ENCODE results near the gene RIPOR2. TPM values are rescaled to one million over a fixed set of nuclear protein-coding genes. Genes with fewer than 3 reads are reported as not detected.
"Not testable (repeated sequence)": the region's sequence is repeated elsewhere in the genome, so short reads cannot be mapped to it uniquely, and the experiment has no call there.

Gene RIPOR2
- total RNA-seq, 1 donor from 2014 or later, result 17.0 TPM

DNA sequence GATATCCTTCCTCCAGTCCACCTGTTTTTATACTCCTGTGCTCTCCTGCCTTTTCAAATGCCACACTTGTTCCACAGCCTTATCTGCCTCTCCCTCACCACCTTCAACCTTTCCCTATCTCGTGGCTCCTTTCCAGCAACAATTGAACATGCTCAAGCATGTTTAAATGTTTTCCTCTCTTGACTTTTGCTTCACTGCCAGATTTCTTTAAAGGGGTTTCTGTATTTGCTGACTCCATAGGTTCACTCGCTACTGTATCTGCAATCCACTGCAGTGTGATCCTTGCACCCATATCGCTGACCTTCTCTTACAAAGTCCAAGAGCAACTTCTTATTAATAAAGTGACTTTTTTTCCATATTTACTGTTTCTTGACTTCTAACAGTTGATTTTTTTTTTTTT lies 172.2 kb downstream of the RIPOR2 start:
- ATAC-seq (no peak), DNase-seq (ENCODE audit: low spot score) (no peak)
- intact Hi-C loops (cut with DNase I), result no loop called here

DNA sequence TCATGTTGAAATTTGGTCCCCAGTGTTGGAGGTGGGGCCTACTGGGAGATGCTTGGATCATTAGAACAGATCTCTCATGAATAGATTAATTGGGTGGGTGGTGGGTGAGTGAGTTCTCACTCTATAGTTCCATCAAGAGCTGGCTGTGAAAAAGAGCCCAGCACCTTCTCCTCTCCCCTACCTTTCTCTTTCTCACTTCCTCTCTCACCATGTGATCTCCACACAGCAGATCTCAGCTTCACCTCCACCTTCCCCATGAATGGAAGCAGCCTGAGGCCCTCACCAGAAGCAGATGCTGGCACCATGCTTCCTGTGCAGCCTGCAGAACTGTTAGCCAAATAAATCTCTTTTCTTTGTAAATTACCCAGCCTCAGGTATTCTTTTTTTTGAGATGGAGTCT lies 173.9 kb downstream of the RIPOR2 start:
- ATAC-seq (no peak), DNase-seq (ENCODE audit: low spot score) (no peak)
- intact Hi-C loops (cut with DNase I), result no loop called here

DNA sequence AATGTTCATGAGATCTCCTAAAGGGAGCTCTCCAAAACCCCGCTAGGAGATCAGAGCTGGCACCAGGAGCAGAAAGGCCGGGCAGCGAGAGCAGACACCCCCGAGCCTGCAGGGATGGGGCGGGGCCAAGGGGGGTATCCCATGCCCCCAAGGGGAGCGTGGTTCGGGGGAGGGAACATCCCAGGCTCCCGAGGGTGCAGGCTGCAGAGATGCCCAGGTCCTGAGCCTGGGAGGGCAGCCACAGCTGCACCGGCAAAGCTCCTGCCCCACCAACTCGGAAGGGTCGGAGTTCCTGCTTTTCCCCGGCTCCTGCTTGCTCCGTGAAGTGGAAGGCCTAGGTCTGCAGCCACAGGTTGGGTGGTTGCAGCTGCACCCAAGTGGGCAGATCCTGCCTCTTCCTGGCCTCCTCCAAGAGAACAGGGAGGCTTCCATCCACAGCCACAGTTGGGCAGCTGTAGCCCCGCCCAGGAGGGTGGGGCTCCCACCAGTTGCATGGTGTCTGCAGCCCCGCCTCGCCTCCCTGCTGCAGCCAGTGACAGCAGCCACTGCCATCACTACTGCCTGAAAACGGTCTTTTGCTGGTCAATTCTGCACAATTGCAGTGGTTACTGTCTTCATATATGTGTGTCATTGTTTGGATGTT lies 174.4 kb downstream of the RIPOR2 start:
- intact Hi-C loops (cut with DNase I), result no loop called here
- peak; percentile 24 for ATAC-seq
- DNase-seq (ENCODE audit: low spot score), result no peak

DNA sequence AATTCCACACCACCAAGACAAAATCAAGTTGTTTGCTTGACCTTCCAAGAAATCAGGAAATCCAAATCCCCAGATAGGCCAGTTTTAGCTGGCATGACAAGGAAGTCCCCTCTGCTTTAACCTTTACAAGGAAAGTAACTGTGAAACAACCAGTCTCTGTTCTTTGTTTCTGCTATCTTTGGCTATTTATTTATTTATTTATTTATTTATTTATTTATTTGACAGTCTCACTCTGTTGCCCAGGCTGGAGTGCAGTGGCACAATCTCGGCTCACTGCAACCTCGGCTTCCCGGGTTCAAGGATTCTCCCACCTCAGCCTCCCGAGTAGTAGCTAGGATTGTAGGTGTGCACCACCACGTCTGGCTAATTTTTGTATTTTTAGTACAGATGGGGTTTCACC lies 175.6 kb downstream of the RIPOR2 start:
- ATAC-seq (no peak), DNase-seq (ENCODE audit: low spot score) (no peak)
- intact Hi-C loops (cut with DNase I), result no loop called here

DNA sequence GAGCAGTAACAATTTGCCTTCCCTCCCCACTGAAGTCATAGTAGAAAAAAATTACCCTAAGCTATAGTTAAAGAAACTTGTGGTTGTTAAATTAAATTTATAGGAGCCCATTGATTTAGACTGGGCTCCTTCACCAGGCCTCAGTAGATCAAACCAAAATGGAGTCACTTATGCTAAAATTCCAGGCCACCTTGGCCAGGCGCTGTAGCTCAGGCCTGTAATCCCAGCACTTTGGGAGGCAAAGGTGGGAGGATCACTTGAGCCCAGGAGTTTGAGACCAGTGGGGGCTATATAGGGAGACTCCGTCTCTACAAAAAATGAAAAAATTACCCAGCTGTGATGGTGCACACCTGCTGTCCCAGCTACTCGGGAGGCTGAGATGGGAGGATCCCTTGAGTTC lies 176.0 kb downstream of the RIPOR2 start:
- ATAC-seq, result no peak
- no peak for DNase-seq (ENCODE audit: low spot score)
- intact Hi-C loops (cut with DNase I), result no loop called here

DNA sequence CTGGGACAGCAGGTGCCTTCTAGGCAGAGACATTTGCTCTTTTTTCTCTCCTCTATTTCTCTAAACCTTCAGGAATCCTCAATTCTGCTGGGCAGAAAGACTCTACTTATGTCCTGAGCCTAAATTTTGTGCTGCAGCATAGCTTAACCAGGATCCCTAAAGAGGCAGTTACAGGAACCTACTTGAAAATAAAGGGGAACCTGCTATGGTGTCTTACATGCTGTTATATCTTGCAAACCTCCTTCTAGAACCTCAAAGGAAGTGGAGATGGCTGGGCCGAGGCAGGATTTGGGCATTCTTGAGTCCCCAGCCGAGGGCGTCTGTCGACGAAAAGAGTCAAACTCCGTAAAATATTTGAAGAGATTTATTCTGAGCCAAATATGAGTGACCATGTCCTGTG lies 178.1 kb downstream of the RIPOR2 start:
- no peak for DNase-seq (ENCODE audit: low spot score)
- ATAC-seq, result no peak
- intact Hi-C loops (cut with DNase I), result no loop called here

DNA sequence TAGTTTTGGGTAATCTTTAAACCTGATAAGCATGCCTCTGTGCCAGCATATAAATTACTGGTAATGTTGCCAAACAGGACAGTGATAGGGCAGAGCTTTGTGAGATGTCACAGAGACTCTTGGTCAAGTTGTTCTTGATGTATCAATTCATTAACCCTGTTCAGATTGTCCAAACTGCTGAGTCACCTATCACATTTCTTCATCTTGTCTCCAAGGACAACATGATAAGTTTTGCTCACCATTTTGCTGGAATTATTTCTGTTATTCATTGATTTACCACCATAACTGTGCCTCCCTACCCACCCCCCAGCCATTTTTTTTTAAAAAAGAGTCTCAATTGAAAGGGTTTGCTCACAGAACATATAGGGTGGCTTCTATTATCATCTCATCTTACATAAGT lies 180.5 kb downstream of the RIPOR2 start:
- ATAC-seq (no peak), DNase-seq (ENCODE audit: low spot score) (no peak)
- intact Hi-C loops (cut with DNase I), result no loop called here

DNA sequence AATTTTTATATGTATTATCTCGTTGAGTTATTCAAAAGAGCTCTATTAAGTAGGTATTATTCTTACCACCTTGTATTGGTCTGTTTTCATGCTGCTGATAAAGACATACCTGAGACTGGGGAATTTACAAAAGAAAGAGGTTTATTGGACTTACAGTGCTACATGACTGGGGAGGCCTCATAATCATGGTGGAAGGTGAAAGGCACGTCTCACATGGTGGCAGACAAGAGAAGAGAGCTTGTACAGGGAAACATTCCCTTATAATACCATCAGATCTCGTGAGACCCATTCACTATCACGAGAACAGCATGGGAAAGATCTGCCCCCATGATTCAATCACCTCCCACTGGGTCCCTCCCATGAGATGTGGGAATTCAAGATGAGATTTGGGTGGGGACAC lies 181.4 kb downstream of the RIPOR2 start:
- DNase-seq (ENCODE audit: low spot score); ATAC-seq; intact Hi-C loops (cut with DNase I): not testable (repeated sequence)

Other genes with a start within 250 kb of the RIPOR2 start
- 89.3 TPM for gene C6orf62, start 216.8 kb downstream of the RIPOR2 start, total RNA-seq
- gene GMNN, start 161.0 kb downstream of the RIPOR2 start, total RNA-seq, result 10.9 TPM
- gene ARMH2, start 137.0 kb downstream of the RIPOR2 start, total RNA-seq, result not detected

Data from sciatic nerve (tissue), 2 donors.